Measurements from ENCODE around the gene PJA2. TPM values are rescaled to one million over a fixed set of nuclear protein-coding genes. Genes with fewer than 3 reads are reported as not detected.

Gene PJA2
- total and polyA plus RNA-seq, 2 of the 8 experiments (the other 6 are each of a cell fraction or from before 2014, with no cell fraction given): 15.3 to 47.7 TPM

- CTCF ChIA-PET (ENCODE audit: partially characterized antibody): no interaction called here
Measured at GRCh38 chr5:109388407-109388806, 21.4 kb downstream of the PJA2 start.

More at GRCh38 chr5:109388407-109388806, 21.4 kb downstream of the PJA2 start:
- Histone ChIP-seq H3K4ac (replicated peaks; ENCODE audit: insufficient read length, low read depth, low read length) (no peak overlapping the region), H4K91ac (replicated peaks; ENCODE audit: insufficient read length, low read length) (no peak overlapping the region), H3K9ac (replicated peaks in 1 of 4; ENCODE audit: extremely low read depth in 1 of 4, low read depth in 3 of 4, low read length in 3 of 4) (no peak overlapping the region), H3K4me2 (ENCODE audit: insufficient read depth in 1 of 2, low read depth in 2 of 2, low read length in 2 of 2) (no peak overlapping the region), H3K9me3 (ENCODE audit: insufficient read depth in 2 of 2, low read depth in 1 of 2, low read length in 1 of 2) (no peaks in the 10 kb centered on the region), H2BK5ac (ENCODE audit: low read depth, low read length) (no peak overlapping the region), H2BK120ac (replicated peaks; ENCODE audit: low read depth, low read length) (no peak overlapping the region), H2BK15ac (ENCODE audit: low read length) (no peak overlapping the region), H3K56ac (replicated peaks; ENCODE audit: insufficient read length, low read depth, low read length) (no peak overlapping the region), H3K4me3 (ENCODE audit: extremely low read depth in 1 of 4, insufficient read depth in 2 of 4, low read depth in 3 of 4, low read length in 4 of 4) (no peak overlapping the region), H2AFZ (ENCODE audit: low read length) (no peak overlapping the region), H3K23me2 (ENCODE audit: low read depth, low read length) (no peaks in the 10 kb centered on the region), H3K79me1 (ENCODE audit: low read depth, low read length) (no peaks in the 10 kb centered on the region; the same call in 1 of the 2 replicates), H3K27ac (ENCODE audit: low read depth, low read length) (no peak overlapping the region), H3K27me3 (replicated peaks in 1 of 4; ENCODE audit: control insufficient read depth in 3 of 4, extremely low read depth in 1 of 4, insufficient read depth in 3 of 4, low read length in 3 of 4) (no peaks in the 10 kb centered on the region), H3K4me1 (replicated peaks in 1 of 4; ENCODE audit: control insufficient read depth in 3 of 4, insufficient read depth in 4 of 4, low read length in 3 of 4) (no peaks in the 10 kb centered on the region), H2BK12ac (ENCODE audit: low read depth, low read length) (no peak overlapping the region), H2AK5ac (ENCODE audit: low read depth, low read length) (no peak overlapping the region), H3K18ac (ENCODE audit: extremely low read depth, low read length) (no peak overlapping the region), H3K23ac (ENCODE audit: insufficient read length) (no peak overlapping the region), H3K14ac (ENCODE audit: insufficient read length) (no peak overlapping the region), H4K20me1 (replicated peaks in 1 of 2; ENCODE audit: control insufficient read depth in 1 of 2, insufficient read depth in 2 of 2, low read length in 2 of 2) (no peaks in the 10 kb centered on the region), H3K79me2 (ENCODE audit: control insufficient read depth in 1 of 2, insufficient read depth in 2 of 2, low read length in 2 of 2) (peaks cover 6 to 88% of the 10 kb centered on the region in 2 experiments; a peak in 3 of 4 replicates), H4K8ac (ENCODE audit: extremely low read depth, insufficient read depth, low read length) (no peak overlapping the region), H3K36me3 (ENCODE audit: control insufficient read depth in 2 of 4, insufficient read depth in 4 of 4, low read length in 3 of 4) (peaks cover 0 to under 1% (median 0%) of the 10 kb centered on the region in 4 experiments; a peak in 1 of 8 replicates), H4K5ac (ENCODE audit: insufficient read length, low read depth, low read length) (no peak overlapping the region), H2BK20ac (ENCODE audit: low read length) (no peak overlapping the region)
- DNase-seq (ENCODE audit: low read depth in 1 of 2, low spot score in 2 of 2) (no peak), FAIRE-seq (no peak)
- 86% methylated on average over 2 of the region's 2 CpGs; no CpG with 5 or more reads in 1 of the 2 experiments for WGBS, 2 experiments (ENCODE audit: extremely low coverage in 1 of 2, insufficient coverage in 1 of 2, insufficient read length in 1 of 2, insufficient replicate concordance in 2 of 2, low coverage in 1 of 2, low lambda C conversion rate in 2 of 2, missing lambda C conversion rate in 1 of 2)
- TF ChIP-seq SAP30 (IDR thresholded peaks at IDR 0.05; ENCODE audit: insufficient read depth, insufficient replicate concordance, low read length) (no peak), RNF2 (IDR thresholded peaks at IDR 0.05; ENCODE audit: borderline replicate concordance, low read depth, low read length, missing control alignments, poor library complexity, severe bottlenecking) (no peak), SUZ12 (IDR thresholded peaks at IDR 0.05; ENCODE audit: low read length) (no peak), CHD1 (IDR thresholded peaks at IDR 0.05; ENCODE audit: low read depth, low read length) (no peak), TAF7 (optimal IDR thresholded peaks at IDR 0.05; ENCODE audit: borderline replicate concordance, low read depth, low read length) (no peak), SP4 (IDR thresholded peaks at IDR 0.05; ENCODE audit: low read length) (no peak), CBX8 (IDR thresholded peaks at IDR 0.05; ENCODE audit: borderline replicate concordance, low read depth, low read length) (no peak), TAF1 (IDR thresholded peaks at IDR 0.05; ENCODE audit: low read depth, low read length) (no peak), HDAC6 (IDR thresholded peaks at IDR 0.05; ENCODE audit: low read depth, low read length) (no peak), NANOG (IDR thresholded peaks at IDR 0.05; ENCODE audit: insufficient read depth, low read depth, low read length, poor library complexity, severe bottlenecking) (no peak), CEBPB (IDR thresholded peaks at IDR 0.05; ENCODE audit: low read depth, low read length) (no peak)
- POLR2A ChIA-PET (ENCODE audit: partially characterized antibody): interaction anchor here (1.3 kb wide), 1 partner anchor 22 kb away, joined by 5 read pairs; the partner anchor contains the start of gene PJA2

Data from H1 (cell line).